SK-N-SH (cell line): ENCODE data around the gene ECSCR. TPM values are rescaled to one million over a fixed set of nuclear protein-coding genes. Genes with fewer than 3 reads are reported as not detected.

ENCODE experiments used
- CTCF ChIA-PET: fragments of 300-600, 350-600 bp; formaldehyde crosslinking; extraction: SDS; loops from one replicate; lab custom pipeline; 2021; lab: Yijun Ruan, JAX
- POLR2A ChIA-PET: fragments of 350-600 bp; sonication (Branson Sonifier 250); formaldehyde crosslinking; extraction: SDS; loops from one replicate; lab custom pipeline; 2020; ENCODE audit warnings: antibody characterized with exemption, inconsistent platforms; lab: Yijun Ruan, JAX
- DNase-seq: peaks from one replicate; pipeline ENCODE4 v3.0.0; 2012
- H2AFZ ChIP-seq: fragments of 200-600 bp; sonication (generic); 2 replicates; pipeline ENCODE4 v1.8.1; 2016; ENCODE audit warnings: antibody characterized with exemption, mild to moderate bottlenecking, low read depth
- H3F3A ChIP-seq: fragments of 200-600 bp; sonication (generic); replicated peaks from 2 replicates; pipeline ENCODE3; 2016; ENCODE audit warnings: antibody characterized with exemption, mild to moderate bottlenecking; ENCODE audit not compliant: insufficient read depth
- H3K27ac ChIP-seq, 2 experiments: fragments of 200-500 bp in 1 of 2; fragments of 200-600 bp in 1 of 2; sonication (Bioruptor generic) in 1 of 2; sonication (generic), shearing (Covaris generic) in 1 of 2; 2 replicates each; pipeline versions ENCODE4 v1.5.1 to v1.6.1; 2014 to 2016; ENCODE audit warnings: low read depth in 2 of 2, inconsistent platforms in 1 of 2, low read length in 1 of 2, mild to moderate bottlenecking in 1 of 2, mixed read lengths in 1 of 2
- H3K27me3 ChIP-seq: fragments of 200-600 bp; sonication (generic), shearing (Covaris generic); 2 replicates; pipeline ENCODE4 v1.6.1; 2016; ENCODE audit warnings: mixed run types; ENCODE audit not compliant: insufficient read depth
- H3K36me3 ChIP-seq, 2 experiments: fragments of 200-500 bp in 1 of 2; fragments of 200-600 bp in 1 of 2; sonication (Bioruptor generic) in 1 of 2; sonication (generic) in 1 of 2; replicated peaks in 1 of 2; 2 replicates each; pipeline versions ENCODE3 to v1.5.1; 2014 to 2016; ENCODE audit warnings: low read length in 1 of 2, mild to moderate bottlenecking in 1 of 2; ENCODE audit not compliant: insufficient read depth in 2 of 2, control insufficient read depth in 1 of 2
- H3K4me1 ChIP-seq, 2 experiments: fragments of 200-500 bp in 1 of 2; fragments of 200-600 bp in 1 of 2; sonication (Bioruptor generic) in 1 of 2; sonication (generic), shearing (Covaris generic) in 1 of 2; 2 replicates each; pipeline versions ENCODE4 v1.5.1 to v1.6.1; 2014 to 2016; ENCODE audit warnings: low read depth in 1 of 2, low read length in 1 of 2, mixed run types in 1 of 2; ENCODE audit not compliant: insufficient read depth in 2 of 2, control insufficient read depth in 1 of 2
- H3K4me2 ChIP-seq: fragments of 200-600 bp; sonication (generic), shearing (Covaris generic); 2 replicates; pipeline ENCODE4 v1.6.1; 2017; ENCODE audit warnings: mixed run types
- H3K4me3 ChIP-seq, 2 experiments: fragments of 200-500 bp in 1 of 2; fragments of 200-600 bp in 1 of 2; sonication (Bioruptor generic) in 1 of 2; sonication (generic), shearing (Covaris generic) in 1 of 2; 2 replicates each; pipeline versions ENCODE4 v1.5.1 to v1.8.1; 2014 to 2016; ENCODE audit warnings: low read depth in 2 of 2, inconsistent platforms in 1 of 2, low read length in 1 of 2, mild to moderate bottlenecking in 1 of 2, mixed read lengths in 1 of 2, moderate library complexity in 1 of 2
- H3K79me2 ChIP-seq: fragments of 200-600 bp; sonication (generic); 2 replicates; pipeline ENCODE4 v1.8.1; 2017; ENCODE audit warnings: mild to moderate bottlenecking; ENCODE audit not compliant: insufficient read depth
- H3K9ac ChIP-seq: fragments of 200-600 bp; sonication (generic); 2 replicates; pipeline ENCODE4 v1.6.1; 2017; ENCODE audit warnings: mixed run types
- H3K9me2 ChIP-seq: fragments of 200-600 bp; sonication (generic); 2 replicates; pipeline ENCODE4 v1.6.1; 2017; ENCODE audit warnings: mixed run types
- H3K9me3 ChIP-seq: fragments of 200-600 bp; sonication (generic); 2 replicates; pipeline ENCODE4 v1.6.1; 2017; ENCODE audit warnings: mixed run types, mild to moderate bottlenecking, moderate library complexity
- H4K20me1 ChIP-seq: fragments of 200-600 bp; sonication (generic); 2 replicates; pipeline ENCODE4 v1.6.1; 2017; ENCODE audit warnings: mild to moderate bottlenecking, mixed run types; ENCODE audit not compliant: insufficient read depth
- CHD2 ChIP-seq: fragments of 150-350 bp; IDR thresholded peaks from 2 replicates; pipeline ENCODE4 v1.6.1; 2018; ENCODE audit warnings: low read length; ENCODE audit not compliant: partially characterized antibody
- ELF1 ChIP-seq: IDR thresholded peaks from 2 replicates; pipeline ENCODE4 v1.4.0; 2012
- EP300 ChIP-seq, 2 experiments: IDR thresholded peaks; 2 replicates each; pipeline versions ENCODE4 v1.4.0 to v1.6.1; 2012; ENCODE audit warnings: borderline replicate concordance in 1 of 2, low read depth in 1 of 2, low read length in 1 of 2
- FOXJ3 ChIP-seq: sonication (generic); formaldehyde crosslinking; IDR thresholded peaks from 2 replicates; pipeline ENCODE4 v1.5.1; 2020; ENCODE audit warnings: mild to moderate bottlenecking, missing genetic modification reagents
- GABPA ChIP-seq: IDR thresholded peaks from 2 replicates; pipeline ENCODE4 v1.4.0; 2012; ENCODE audit warnings: low read depth, mild to moderate bottlenecking
- GATA2 ChIP-seq: sonication (generic); formaldehyde crosslinking; IDR thresholded peaks from 2 replicates; pipeline ENCODE4 v1.5.0; 2020; ENCODE audit warnings: mild to moderate bottlenecking, missing genetic modification reagents
- JUND ChIP-seq: IDR thresholded peaks from 2 replicates; pipeline ENCODE4 v1.4.0; 2012
- MEF2A ChIP-seq: IDR thresholded peaks from 2 replicates; pipeline ENCODE4 v1.4.0; 2012; ENCODE audit warnings: low read depth, borderline replicate concordance
- NRF1 ChIP-seq: IDR thresholded peaks from 2 replicates; pipeline ENCODE4 v1.6.1; 2012; ENCODE audit warnings: low read depth, mild to moderate bottlenecking, low read length
- RFX5 ChIP-seq: IDR thresholded peaks from 2 replicates; pipeline ENCODE4 v1.6.1; 2012; ENCODE audit warnings: mild to moderate bottlenecking, improper control_type of control experiment, low read length
- RXRA ChIP-seq: IDR thresholded peaks from 2 replicates; pipeline ENCODE4 v1.4.0; 2012; ENCODE audit warnings: low read depth, mild to moderate bottlenecking, borderline replicate concordance
- SIN3A ChIP-seq: IDR thresholded peaks from 2 replicates; pipeline ENCODE4 v1.6.1; 2012; ENCODE audit warnings: low read depth, mild to moderate bottlenecking, low read length, moderate library complexity, borderline replicate concordance
- SMC3 ChIP-seq: IDR thresholded peaks from 2 replicates; pipeline ENCODE4 v1.6.1; 2012; ENCODE audit warnings: low read depth, low read length, improper control_type of control experiment
- TAF1 ChIP-seq: IDR thresholded peaks from 2 replicates; pipeline ENCODE4 v1.6.1; 2012; ENCODE audit warnings: low read depth, mild to moderate bottlenecking, low read length, moderate library complexity, borderline replicate concordance
- TCF12 ChIP-seq: IDR thresholded peaks from 2 replicates; pipeline ENCODE4 v1.4.0; 2012
- USF2 ChIP-seq: fragments of 150-350 bp; IDR thresholded peaks from 2 replicates; pipeline ENCODE4 v1.6.1; 2017; ENCODE audit warnings: antibody characterized with exemption, low read length, low read depth, borderline replicate concordance
- YY1 ChIP-seq: IDR thresholded peaks from 2 replicates; pipeline ENCODE4 v1.4.0; 2012; ENCODE audit warnings: low read depth, mild to moderate bottlenecking
- ZBTB33 ChIP-seq: IDR thresholded peaks from 2 replicates; pipeline ENCODE4 v1.4.0; 2012; ENCODE audit warnings: low read depth, borderline replicate concordance
- WGBS: methylation state at CpG from one replicate; pipeline ENCODE4 v1.1.6; 2017; ENCODE audit warnings: low lambda C conversion rate; 5-methylcytosine and 5-hydroxymethylcytosine counted together
- polyA plus RNA-seq, 3 experiments: library from polyadenylated mRNA; depleted of rRNA; stranded (reverse); fragments of >200 nt; gene quantifications; 2 replicates each; pipeline ENCODE4 v1.2.3, GENCODE V29; 2012

ECSCR gene
- polyA plus RNA-seq, 1 of the 3 experiments (the other 2 are of a cell fraction): 10.9 TPM

- CTCF ChIA-PET: interaction anchor here (0.6 to 3.4 kb wide), 5 partner anchors 12 to 109 kb away, joined by 3 to 29 read pairs (median 7); partner anchors contain the start of genes MZB1 and PROB1
- DNase-seq: no peak
- Histone ChIP-seq H3K9me3 (no peaks in the 10 kb centered on the region), H3K9me2 (no peaks in the 10 kb centered on the region), H3K27ac (peak overlapping the region; percentile 83 to 94), H3K36me3 (peaks cover 0 to 2% of the 10 kb centered on the region in 2 experiments), H3K4me2 (peak overlapping the region; percentile 76), H4K20me1 (no peaks in the 10 kb centered on the region), H3K4me3 (peak overlapping the region in 1 of 2 experiments; percentile 57; a peak in 2 of 4 replicates), H3K4me1 (peaks cover 0 to 14% of the 10 kb centered on the region in 2 experiments; a peak in 1 of 4 replicates), H3K27me3 (no peaks in the 10 kb centered on the region), H3F3A (peaks cover 8% of the 10 kb centered on the region), H3K9ac (peak overlapping the region; percentile 74; the same call in 1 of the 2 replicates), H3K79me2 (no peaks in the 10 kb centered on the region), H2AFZ (peak overlapping the region; percentile 82)
- TF ChIP-seq USF2 (no peak), MEF2A (no peak), FOXJ3 (CRISPR knock-in tag) (no peak), GATA2 (CRISPR knock-in tag) (no peak), GABPA (no peak), SMC3 (no peak), SIN3A (no peak)
- POLR2A ChIA-PET: interaction anchor here (0.6 to 1.1 kb wide), 3 partner anchors 10 to 156 kb away, joined by 3 to 4 read pairs (median 3); partner anchors contain the start of gene PROB1
- 86% methylated on average over 5 of the region's 5 CpGs for WGBS
Observed at GRCh38 chr5:139404484-139404840, 58.1 kb downstream of the ECSCR start.

- Histone ChIP-seq H3K27me3 (no peaks in the 10 kb centered on the region), H3K9me2 (no peaks in the 10 kb centered on the region), H3K9me3 (no peaks in the 10 kb centered on the region), H3K4me3 (peak within 1 kb of the TSS; percentile 57 to 66), H3K9ac (peak within 1 kb of the TSS; percentile 74), H3K4me1 (peaks cover 0 to 13% of the 10 kb centered on the region in 2 experiments; a peak in 1 of 4 replicates), H3K27ac (peak within 1 kb of the TSS; percentile 94 to 95), H3K36me3 (peaks cover 0 to 2% of the 10 kb centered on the region in 2 experiments), H2AFZ (peak within 1 kb of the TSS; percentile 82), H4K20me1 (no peaks in the 10 kb centered on the region), H3F3A (peaks cover 8% of the 10 kb centered on the region), H3K4me2 (peak within 1 kb of the TSS; percentile 76), H3K79me2 (no peaks in the 10 kb centered on the region)
- ChIA-PET POLR2A (interaction anchor here (0.5 to 1.1 kb wide), 6 partner anchors 10 to 301 kb away, joined by 3 to 5 read pairs (median 4); partner anchors contain the start of genes DNAJC18 and PROB1), CTCF (interaction anchor here (0.6 to 3.4 kb wide), 7 partner anchors 11 to 940 kb away, joined by 3 to 29 read pairs (median 7); partner anchors contain the start of genes DNAJC18, MZB1 and PROB1)
- peak; percentile 95 for DNase-seq
- WGBS: 4% methylated on average over 21 of the region's 41 CpGs
- TF ChIP-seq TAF1 (peak; percentile 37; the same call in 1 of the 2 replicates), TCF12 (no peak), SMC3 (no peak), EP300 (IDR thresholded peaks at IDR 0.05; ENCODE audit: borderline replicate concordance in 1 of 2, low read depth in 1 of 2, low read length in 1 of 2) (no peak), JUND (no peak), MEF2A (no peak), GATA2 (CRISPR knock-in tag) (no peak), FOXJ3 (CRISPR knock-in tag) (no peak), ELF1 (peak; percentile 59; the same call in 1 of the 2 replicates), RFX5 (no peak), RXRA (no peak), CHD2 (peak; percentile 39), ZBTB33 (no peak), YY1 (peak; percentile 91), USF2 (no peak), NRF1 (no peak)
Observed at GRCh38 chr5:139403787-139404483, 58.6 kb downstream of the ECSCR start, which contains the start of gene SPATA24. SPATA24 (minus strand) TSS chr5:139404089; CDS start chr5:139404060, 29 bp downstream.
